ENCODE measurements around the gene EEF1AKMT2. TPM values are rescaled to one million over a fixed set of nuclear protein-coding genes. Genes with fewer than 3 reads are reported as not detected.

The EEF1AKMT2 gene
- total and polyA plus RNA-seq, 4 donors = 9.6 to 21.2 (median 12.9) TPM

- peak overlapping the region in 1 of 2 donors; percentile 95 for H3K4me3 ChIP-seq (ENCODE audit: low read length in 2 of 2)
- H3K27ac ChIP-seq (ENCODE audit: low read depth in 1 of 2, low read length in 2 of 2) = no peak overlapping the region
- no peaks in the 10 kb centered on the region for H3K27me3 ChIP-seq (ENCODE audit: control insufficient read depth in 1 of 2, insufficient read depth in 2 of 2, low read length in 1 of 2)
- no peaks in the 10 kb centered on the region for H3K9me3 ChIP-seq (ENCODE audit: control insufficient read depth, low read length)
- intact Hi-C loops (cut with DNase I) = loop anchor here (5.0 kb wide), 3 partner anchors 95 to 210 kb away; no protein-coding TSS in a partner anchor
- DNase-seq (peak in 1 of 2 donors; percentile 44), ATAC-seq (ENCODE audit: low FRiP score) (no peak)
- peaks cover 0 to 2% of the 10 kb centered on the region in 2 donors for H3K4me1 ChIP-seq (ENCODE audit: control insufficient read depth in 1 of 2, insufficient read depth in 2 of 2, low read length in 2 of 2)
- no peaks in the 10 kb centered on the region for H3K36me3 ChIP-seq (ENCODE audit: control insufficient read depth in 1 of 2, insufficient read depth in 2 of 2, low read length in 1 of 2)
- whole genome bisulfite sequencing, 2 donors = 9 to 15% methylated on average over 41 to 42 of the region's 42 CpGs
Observed at GRCh38 chr10:124742413-124743190, 49.1 kb downstream of the EEF1AKMT2 start.

GRCh38 chr10:124741922-124742412 is 49.7 kb downstream of the EEF1AKMT2 start:
- Histone ChIP-seq H3K27ac (ENCODE audit: low read depth in 1 of 2, low read length in 2 of 2) (no peak overlapping the region), H3K27me3 (ENCODE audit: control insufficient read depth in 1 of 2, insufficient read depth in 2 of 2, low read length in 1 of 2) (no peaks in the 10 kb centered on the region), H3K9me3 (ENCODE audit: control insufficient read depth, low read length) (no peaks in the 10 kb centered on the region), H3K4me1 (ENCODE audit: control insufficient read depth in 1 of 2, insufficient read depth in 2 of 2, low read length in 2 of 2) (peaks cover 0 to 2% of the 10 kb centered on the region in 2 donors), H3K4me3 (ENCODE audit: low read length in 2 of 2) (no peak overlapping the region), H3K36me3 (ENCODE audit: control insufficient read depth in 1 of 2, insufficient read depth in 2 of 2, low read length in 1 of 2) (no peaks in the 10 kb centered on the region)
- no peak for ATAC-seq (ENCODE audit: low FRiP score)
- peak; percentile 49 to 73 for DNase-seq
- intact Hi-C loops (cut with DNase I) = loop anchor here (5.0 kb wide), 3 partner anchors 95 to 210 kb away; no protein-coding TSS in a partner anchor
- WGBS, 2 donors = 58 to 68% methylated on average over 9 of the region's 9 CpGs

- peaks cover 0 to 2% of the 10 kb centered on the region in 2 donors for H3K4me1 ChIP-seq (ENCODE audit: control insufficient read depth in 1 of 2, insufficient read depth in 2 of 2, low read length in 2 of 2)
- no peaks in the 10 kb centered on the region for H3K36me3 ChIP-seq (ENCODE audit: control insufficient read depth in 1 of 2, insufficient read depth in 2 of 2, low read length in 1 of 2)
- H3K27ac ChIP-seq (ENCODE audit: low read depth in 1 of 2, low read length in 2 of 2) = no peak overlapping the region
- WGBS, 2 donors = 24 to 25% methylated on average over 13 of the region's 13 CpGs
- no peaks in the 10 kb centered on the region for H3K27me3 ChIP-seq (ENCODE audit: control insufficient read depth in 1 of 2, insufficient read depth in 2 of 2, low read length in 1 of 2)
- H3K9me3 ChIP-seq (ENCODE audit: control insufficient read depth, low read length) = no peaks in the 10 kb centered on the region
- peak; percentile 84 for ATAC-seq (ENCODE audit: low FRiP score)
- intact Hi-C loops (cut with DNase I) = loop anchor here (5.0 kb wide), 3 partner anchors 94 to 209 kb away; no protein-coding TSS in a partner anchor
- peak; percentile 92 to 93 for DNase-seq
- H3K4me3 ChIP-seq (ENCODE audit: low read length in 2 of 2) = no peak overlapping the region
Observed at GRCh38 chr10:124741281-124741921, 50.3 kb downstream of the EEF1AKMT2 start.

GRCh38 chr10:124740369-124741280 is 51.1 kb downstream of the EEF1AKMT2 start:
- ATAC-seq (ENCODE audit: low FRiP score) = peak; percentile 45

GRCh38 chr10:124739986-124740368 is 51.7 kb downstream of the EEF1AKMT2 start:
- Histone ChIP-seq H3K4me1 (ENCODE audit: control insufficient read depth in 1 of 2, insufficient read depth in 2 of 2, low read length in 2 of 2) (peaks cover 0 to 2% of the 10 kb centered on the region in 2 donors), H3K4me3 (ENCODE audit: low read length in 2 of 2) (no peak overlapping the region), H3K36me3 (ENCODE audit: control insufficient read depth in 1 of 2, insufficient read depth in 2 of 2, low read length in 1 of 2) (no peaks in the 10 kb centered on the region), H3K27ac (ENCODE audit: low read depth in 1 of 2, low read length in 2 of 2) (no peak overlapping the region), H3K27me3 (ENCODE audit: control insufficient read depth in 1 of 2, insufficient read depth in 2 of 2, low read length in 1 of 2) (no peaks in the 10 kb centered on the region), H3K9me3 (ENCODE audit: control insufficient read depth, low read length) (no peaks in the 10 kb centered on the region)
- intact Hi-C loops (cut with DNase I) = loop anchor here (5.0 kb wide), 3 partner anchors 93 to 208 kb away; no protein-coding TSS in a partner anchor
- WGBS, 2 donors = 12 to 16% methylated on average over 7 of the region's 7 CpGs
- ATAC-seq (ENCODE audit: low FRiP score) (no peak), DNase-seq (no peak)

More at GRCh38 chr10:124740369-124741280, 51.1 kb downstream of the EEF1AKMT2 start:
- intact Hi-C loops (cut with DNase I) = loop anchor here (5.0 kb wide), 3 partner anchors 93 to 208 kb away; no protein-coding TSS in a partner anchor
- no peaks in the 10 kb centered on the region for H3K9me3 ChIP-seq (ENCODE audit: control insufficient read depth, low read length)
- DNase-seq = peak in 1 of 2 donors; percentile 84
- H3K4me1 ChIP-seq (ENCODE audit: control insufficient read depth in 1 of 2, insufficient read depth in 2 of 2, low read length in 2 of 2) = peaks cover 0 to 2% of the 10 kb centered on the region in 2 donors
- H3K4me3 ChIP-seq (ENCODE audit: low read length in 2 of 2) = no peak overlapping the region
- WGBS, 2 donors = 14 to 18% methylated on average over 18 of the region's 18 CpGs
- H3K36me3 ChIP-seq (ENCODE audit: control insufficient read depth in 1 of 2, insufficient read depth in 2 of 2, low read length in 1 of 2) = no peaks in the 10 kb centered on the region
- H3K27me3 ChIP-seq (ENCODE audit: control insufficient read depth in 1 of 2, insufficient read depth in 2 of 2, low read length in 1 of 2) = no peaks in the 10 kb centered on the region
- no peak overlapping the region for H3K27ac ChIP-seq (ENCODE audit: low read depth in 1 of 2, low read length in 2 of 2)

GRCh38 chr10:124739119-124739921 is 52.4 kb downstream of the EEF1AKMT2 start:
- 65 to 70% methylated on average over 13 of the region's 13 CpGs for WGBS, 2 donors
- DNase-seq (peak in 1 of 2 donors; percentile 34), ATAC-seq (ENCODE audit: low FRiP score) (no peak)
- Histone ChIP-seq H3K27me3 (ENCODE audit: control insufficient read depth in 1 of 2, insufficient read depth in 2 of 2, low read length in 1 of 2) (no peaks in the 10 kb centered on the region), H3K36me3 (ENCODE audit: control insufficient read depth in 1 of 2, insufficient read depth in 2 of 2, low read length in 1 of 2) (no peaks in the 10 kb centered on the region), H3K27ac (ENCODE audit: low read depth in 1 of 2, low read length in 2 of 2) (no peak overlapping the region), H3K9me3 (ENCODE audit: control insufficient read depth, low read length) (no peaks in the 10 kb centered on the region), H3K4me1 (ENCODE audit: control insufficient read depth in 1 of 2, insufficient read depth in 2 of 2, low read length in 2 of 2) (peaks cover 0 to 2% of the 10 kb centered on the region in 2 donors), H3K4me3 (ENCODE audit: low read length in 2 of 2) (no peak overlapping the region)
- intact Hi-C loops (cut with DNase I) = loop anchor here in 1 of 2 donors (5.0 kb wide), 1 partner anchor 92 kb away; no protein-coding TSS in a partner anchor

- no peaks in the 10 kb centered on the region for H3K27me3 ChIP-seq (ENCODE audit: control insufficient read depth in 1 of 2, insufficient read depth in 2 of 2, low read length in 1 of 2)
- H3K9me3 ChIP-seq (ENCODE audit: control insufficient read depth, low read length) = no peaks in the 10 kb centered on the region
- WGBS, 2 donors = 77 to 87% methylated on average over 6 of the region's 6 CpGs
- H3K4me3 ChIP-seq (ENCODE audit: low read length in 2 of 2) = no peak overlapping the region
- peak in 1 of 2 donors; percentile 51 for DNase-seq
- H3K27ac ChIP-seq (ENCODE audit: low read depth in 1 of 2, low read length in 2 of 2) = no peak overlapping the region
- H3K36me3 ChIP-seq (ENCODE audit: control insufficient read depth in 1 of 2, insufficient read depth in 2 of 2, low read length in 1 of 2) = no peaks in the 10 kb centered on the region
- intact Hi-C loops (cut with DNase I) = loop anchor here in 1 of 2 donors (5.0 kb wide), 1 partner anchor 91 kb away; no protein-coding TSS in a partner anchor
- H3K4me1 ChIP-seq (ENCODE audit: control insufficient read depth in 1 of 2, insufficient read depth in 2 of 2, low read length in 2 of 2) = peaks cover 0 to 2% of the 10 kb centered on the region in 2 donors
- ATAC-seq (ENCODE audit: low FRiP score) = no peak
Observed at GRCh38 chr10:124738441-124738840, 53.2 kb downstream of the EEF1AKMT2 start.

Data from aorta (tissue), 5 donors.